Epithelial cell of esophagus (primary cell): ENCODE measurements around the gene MAB21L1.

Experiments
- DNase-seq: peaks from one replicate; pipeline ENCODE4 v3.0.0; 2010; ENCODE audit warnings: low read depth
- H3K4me3 ChIP-seq: 2 replicates; pipeline ENCODE4 v1.5.1; 2011; ENCODE audit warnings: mild to moderate bottlenecking, low read length, control low read depth
- CTCF ChIP-seq: IDR thresholded peaks from 2 replicates; pipeline ENCODE4 v1.5.1; 2011; ENCODE audit warnings: low read depth, mild to moderate bottlenecking, low read length, control low read depth, inconsistent platforms; ENCODE audit not compliant: insufficient read depth; ENCODE audit errors: missing control alignments

MAB21L1 gene

GRCh38 chr13:35480346-35480745 lies 3.9 kb upstream of the MAB21L1 start:
- no peak for DNase-seq
- H3K4me3 ChIP-seq: no peak overlapping the region
- no peak for TF ChIP-seq CTCF

DNA sequence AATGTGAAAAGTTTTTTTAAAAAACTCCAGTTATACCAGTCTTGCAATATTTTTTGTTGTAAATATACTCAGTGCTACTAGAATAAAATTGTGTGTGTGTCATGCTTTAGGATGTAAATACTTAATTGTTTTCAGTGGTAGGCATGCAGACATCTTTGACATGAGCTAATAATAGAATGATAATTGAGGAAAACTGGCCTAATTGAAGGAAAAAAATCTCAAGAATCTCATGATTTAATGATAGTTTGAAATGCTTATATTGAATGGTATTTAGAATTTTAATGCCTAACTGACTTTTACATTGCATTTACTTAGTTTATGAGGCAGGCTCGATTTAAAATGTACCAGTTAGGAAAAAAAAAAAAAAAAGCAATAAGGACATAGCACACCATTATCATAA lies 3.2 kb upstream of the MAB21L1 start:
- DNase-seq: no peak
- no peak for TF ChIP-seq CTCF
- no peak overlapping the region for H3K4me3 ChIP-seq

GRCh38 chr13:35479038-35479492 lies 2.6 kb upstream of the MAB21L1 start:
- no peak overlapping the region for H3K4me3 ChIP-seq
- no peak for DNase-seq
- no peak for TF ChIP-seq CTCF

DNA sequence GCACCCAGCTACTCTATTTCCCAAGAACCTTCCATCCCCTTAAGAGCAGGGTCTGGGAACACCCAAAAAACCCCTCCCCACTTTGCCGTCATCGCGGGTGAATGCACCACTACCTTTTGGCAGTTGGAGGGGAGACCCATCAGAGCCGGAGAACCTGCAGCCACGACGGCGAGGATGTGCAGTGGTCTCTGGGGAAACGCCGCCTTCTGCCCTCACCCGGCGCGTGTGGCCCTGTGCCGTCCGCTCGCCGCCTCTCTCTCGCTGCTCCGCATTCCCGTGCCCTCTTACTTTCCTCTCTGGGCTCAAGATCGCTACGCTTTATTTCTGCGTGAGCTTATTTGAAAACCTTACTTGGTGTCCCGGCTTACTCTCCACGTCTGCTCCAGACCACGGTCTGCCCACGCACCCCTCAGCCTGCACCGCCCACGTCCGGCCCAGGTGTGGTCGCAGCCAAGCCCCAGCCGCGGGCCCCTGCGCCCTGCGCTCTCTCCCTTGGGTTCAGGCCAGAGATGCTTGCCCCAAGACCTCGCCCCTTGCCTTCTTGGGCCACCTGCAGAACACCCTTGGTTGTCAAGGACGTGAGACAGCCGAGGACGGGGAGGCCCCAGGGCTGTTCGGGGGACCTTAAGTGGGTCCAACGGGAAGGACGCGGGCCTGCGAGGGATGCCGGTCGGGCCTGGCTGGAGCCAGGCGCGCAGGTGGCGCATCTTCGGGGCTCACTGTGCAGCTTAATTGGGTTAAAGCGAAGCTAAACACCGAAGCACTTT lies 2.0 kb upstream of the MAB21L1 start:
- no peak for DNase-seq
- TF ChIP-seq CTCF: no peak
- no peak overlapping the region for H3K4me3 ChIP-seq

GRCh38 chr13:35477386-35477946 lies 977 bp upstream of the MAB21L1 start:
- no peak overlapping the region for H3K4me3 ChIP-seq
- DNase-seq: no peak
- TF ChIP-seq CTCF: no peak

DNA sequence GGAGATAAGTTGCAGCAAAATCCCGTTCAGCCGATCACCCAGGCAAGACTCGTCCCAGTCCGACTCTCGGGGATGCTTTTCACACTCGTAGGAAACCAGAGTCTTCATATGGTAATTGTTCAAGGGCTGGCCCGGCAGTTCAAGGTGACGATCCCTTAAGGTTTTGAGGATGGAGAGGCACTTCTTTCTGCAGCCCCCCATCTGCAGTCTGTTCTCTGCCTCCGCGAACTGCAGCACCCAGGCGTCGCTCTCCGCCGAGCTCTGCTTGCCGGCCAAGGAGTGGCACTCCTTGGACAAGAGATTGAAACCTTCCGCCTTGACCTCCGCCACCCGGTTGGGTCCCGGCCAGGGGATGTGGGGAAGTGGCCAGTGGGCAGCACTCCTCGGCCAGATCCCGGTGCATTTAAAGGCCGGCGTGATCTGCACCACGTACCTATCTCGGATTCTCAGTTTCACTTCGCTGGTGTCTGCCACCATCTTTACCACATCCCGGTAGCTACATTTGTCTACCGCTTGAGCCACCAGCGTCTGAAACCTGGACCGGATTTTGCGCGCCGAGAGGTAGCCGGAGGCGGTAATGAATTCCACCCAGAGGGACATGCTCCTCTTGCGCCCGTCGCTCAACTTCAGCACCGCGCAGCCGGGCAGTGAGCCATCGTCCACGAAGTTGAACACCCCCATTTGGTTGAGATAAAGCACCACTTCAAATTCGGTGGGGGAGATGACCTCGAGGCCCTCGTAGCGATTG lies 1.1 kb downstream of the MAB21L1 start:
- DNase-seq: peak; percentile 29
- no peak for TF ChIP-seq CTCF
- H3K4me3 ChIP-seq: peak overlapping the region; percentile 56
